ENCODE data around the gene MAPK8IP2. TPM values are rescaled to one million over a fixed set of nuclear protein-coding genes. Genes with fewer than 3 reads are reported as not detected.
A peak's percentile ranks its signal among the peaks of the same experiment; 100 is the strongest.
"Not testable (repeated sequence)": the region's sequence is repeated elsewhere in the genome, so short reads cannot be mapped to it uniquely, and the experiment has no call there.

MAPK8IP2 gene
- total and polyA plus RNA-seq, 10 donors = 0.22 to 2.7 (median 0.73) TPM

DNA sequence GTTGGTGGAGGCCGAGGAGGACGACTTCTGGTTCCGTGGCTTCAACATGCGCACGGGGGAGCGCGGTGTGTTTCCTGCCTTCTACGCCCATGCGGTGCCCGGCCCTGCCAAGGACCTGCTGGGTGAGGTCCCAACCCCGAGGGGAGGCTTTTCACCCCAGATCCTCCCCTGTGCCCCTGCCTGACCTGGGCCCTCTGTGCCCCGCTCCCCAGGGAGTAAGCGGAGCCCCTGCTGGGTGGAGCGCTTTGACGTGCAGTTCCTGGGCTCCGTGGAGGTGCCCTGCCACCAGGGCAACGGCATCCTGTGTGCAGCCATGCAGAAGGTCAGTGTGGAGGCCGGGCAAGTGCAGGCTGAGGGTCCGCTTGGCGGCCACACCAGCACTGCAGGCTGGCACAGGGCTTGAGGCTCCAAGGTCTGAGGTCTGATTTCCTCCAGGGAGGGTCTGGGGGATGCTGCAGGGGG, 5.1 kb downstream of the MAPK8IP2 start:
- H3K9me3 ChIP-seq = no peaks in the 10 kb centered on the region
- TF ChIP-seq POLR2AphosphoS5 (IDR thresholded peaks at IDR 0.05) (no peak), POLR2A (IDR thresholded peaks at IDR 0.05) (no peak)
- TF ChIP-seq, protein P1, sequence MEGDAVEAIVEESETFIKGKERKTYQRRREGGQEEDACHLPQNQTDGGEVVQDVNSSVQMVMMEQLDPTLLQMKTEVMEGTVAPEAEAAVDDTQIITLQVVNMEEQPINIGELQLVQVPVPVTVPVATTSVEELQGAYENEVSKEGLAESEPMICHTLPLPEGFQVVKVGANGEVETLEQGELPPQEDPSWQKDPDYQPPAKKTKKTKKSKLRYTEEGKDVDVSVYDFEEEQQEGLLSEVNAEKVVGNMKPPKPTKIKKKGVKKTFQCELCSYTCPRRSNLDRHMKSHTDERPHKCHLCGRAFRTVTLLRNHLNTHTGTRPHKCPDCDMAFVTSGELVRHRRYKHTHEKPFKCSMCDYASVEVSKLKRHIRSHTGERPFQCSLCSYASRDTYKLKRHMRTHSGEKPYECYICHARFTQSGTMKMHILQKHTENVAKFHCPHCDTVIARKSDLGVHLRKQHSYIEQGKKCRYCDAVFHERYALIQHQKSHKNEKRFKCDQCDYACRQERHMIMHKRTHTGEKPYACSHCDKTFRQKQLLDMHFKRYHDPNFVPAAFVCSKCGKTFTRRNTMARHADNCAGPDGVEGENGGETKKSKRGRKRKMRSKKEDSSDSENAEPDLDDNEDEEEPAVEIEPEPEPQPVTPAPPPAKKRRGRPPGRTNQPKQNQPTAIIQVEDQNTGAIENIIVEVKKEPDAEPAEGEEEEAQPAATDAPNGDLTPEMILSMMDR (IDR thresholded peaks at IDR 0.05 in 8 of 11, conservative IDR thresholded peaks at IDR 0.05 in 3 of 11) = no peak
- H3K27ac ChIP-seq = no peak overlapping the region
- DNase-seq = peak; percentile 39
- 73 to 90% (median 80%) methylated on average over 5 to 20 of the region's 20 CpGs for WGBS, 5 donors
- peaks cover 0 to 89% (median 37%) of the 10 kb centered on the region in 7 donors for H3K27me3 ChIP-seq (replicated peaks in 1 of 7)
- peaks cover 0 to 22% (median 8%) of the 10 kb centered on the region in 6 donors for H3K4me1 ChIP-seq
- H3K4me3 ChIP-seq = no peak overlapping the region
- intact Hi-C loops (cut with DNase I; ENCODE audit: low total_unique reads) = no loop called here
- no peaks in the 10 kb centered on the region for H3K36me3 ChIP-seq

DNA sequence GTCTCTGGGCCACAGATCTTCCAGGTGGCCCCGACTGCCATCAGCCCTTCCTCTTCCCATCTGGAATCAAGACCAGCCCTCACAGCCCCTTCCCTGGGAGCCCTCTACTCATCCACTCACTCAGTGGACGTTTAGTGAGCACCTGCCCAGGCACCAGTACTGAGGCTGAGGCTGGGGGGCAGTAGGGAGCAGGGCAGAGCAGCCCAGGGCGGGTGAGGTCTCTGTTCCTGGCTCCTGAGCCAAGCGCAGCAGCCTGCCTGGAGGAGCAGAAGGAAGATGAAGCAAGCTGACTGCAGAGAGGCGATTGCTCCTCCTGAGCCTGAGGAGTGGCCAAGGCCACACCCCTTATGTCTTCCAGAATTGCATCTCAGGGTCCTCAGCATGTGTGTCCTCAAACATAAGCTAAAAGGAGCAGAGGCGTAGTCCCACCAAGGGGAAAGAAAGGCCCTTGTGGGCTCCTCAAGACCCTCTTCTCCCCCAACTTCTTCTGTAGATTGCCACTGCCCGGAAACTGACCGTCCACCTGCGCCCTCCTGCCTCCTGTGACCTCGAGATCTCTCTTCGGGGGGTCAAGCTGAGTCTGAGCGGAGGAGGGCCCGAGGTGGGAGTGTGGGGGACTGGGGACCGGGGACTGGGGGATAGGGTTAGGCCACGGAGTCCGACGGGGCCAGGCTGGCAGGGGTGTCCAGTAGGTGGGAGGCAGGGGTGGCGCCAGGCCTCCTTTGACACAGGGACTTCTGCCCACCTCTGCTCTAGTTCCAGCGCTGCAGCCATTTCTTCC, 5.8 kb downstream of the MAPK8IP2 start:
- TF ChIP-seq, protein P1 (IDR thresholded peaks at IDR 0.05 in 8 of 11, conservative IDR thresholded peaks at IDR 0.05 in 3 of 11) = no peak
- TF ChIP-seq POLR2A (IDR thresholded peaks at IDR 0.05) = no peak
- no peak for TF ChIP-seq POLR2AphosphoS5 (IDR thresholded peaks at IDR 0.05)
- Histone ChIP-seq H3K27ac (no peak overlapping the region), H3K4me3 (no peak overlapping the region), H3K9me3 (no peaks in the 10 kb centered on the region), H3K36me3 (no peaks in the 10 kb centered on the region), H3K4me1 (peaks cover 0 to 17% (median 3%) of the 10 kb centered on the region in 6 donors), H3K27me3 (replicated peaks in 1 of 7) (peaks cover 0 to 89% (median 30%) of the 10 kb centered on the region in 7 donors)
- WGBS, 5 donors = 69 to 79% (median 72%) methylated on average over 17 to 19 of the region's 19 CpGs
- intact Hi-C loops (cut with DNase I; ENCODE audit: low total_unique reads) = no loop called here
- peak; percentile 36 for DNase-seq

DNA sequence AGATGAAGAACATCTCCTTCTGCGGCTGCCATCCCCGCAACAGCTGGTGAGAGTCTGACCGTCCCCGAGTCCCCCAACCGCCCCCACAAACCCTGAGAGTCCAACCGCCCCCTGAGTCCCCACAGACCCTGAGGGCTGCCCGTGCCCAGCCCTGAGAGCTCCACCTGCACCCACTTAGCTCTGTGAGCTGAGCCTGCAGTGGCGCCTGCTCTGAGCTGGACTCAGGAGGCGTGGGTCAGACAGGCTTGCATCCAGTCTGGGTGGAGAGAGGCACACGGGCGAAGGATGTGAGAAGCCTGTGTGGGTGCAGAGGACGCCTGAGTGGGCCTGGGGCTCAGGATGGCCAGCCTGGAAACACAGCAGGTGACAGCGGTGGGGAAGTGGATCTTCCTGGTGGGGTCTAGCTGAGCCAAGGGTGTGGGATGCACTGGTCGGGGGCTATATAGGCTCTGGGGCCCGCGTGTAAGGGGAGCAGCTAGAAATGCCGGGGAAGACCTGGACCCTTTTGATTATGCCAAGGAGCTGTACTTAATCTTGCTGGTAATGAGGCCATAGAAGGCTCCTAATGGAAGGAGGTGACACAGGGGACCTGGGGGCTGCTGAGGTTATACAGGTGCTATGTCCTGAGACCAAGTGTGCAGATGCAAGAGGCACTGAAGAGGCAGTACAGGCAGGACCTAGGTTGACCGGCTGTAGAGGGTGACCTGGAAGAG, 6.5 kb downstream of the MAPK8IP2 start:
- Histone ChIP-seq H3K27me3 (replicated peaks in 1 of 7) (peaks cover 0 to 89% (median 29%) of the 10 kb centered on the region in 7 donors), H3K4me1 (peaks cover 0 to 10% (median 0%) of the 10 kb centered on the region in 6 donors), H3K36me3 (no peaks in the 10 kb centered on the region), H3K9me3 (no peaks in the 10 kb centered on the region), H3K27ac (no peak overlapping the region), H3K4me3 (no peak overlapping the region)
- intact Hi-C loops (cut with DNase I; ENCODE audit: low total_unique reads) = no loop called here
- WGBS, 5 donors = 73 to 88% (median 83%) methylated on average over 8 to 18 of the region's 18 CpGs
- peak; percentile 54 for DNase-seq
- no peak for TF ChIP-seq POLR2A (IDR thresholded peaks at IDR 0.05)
- no peak for TF ChIP-seq POLR2AphosphoS5 (IDR thresholded peaks at IDR 0.05)
- TF ChIP-seq, protein P1 (IDR thresholded peaks at IDR 0.05 in 8 of 11, conservative IDR thresholded peaks at IDR 0.05 in 3 of 11) = no peak

DNA sequence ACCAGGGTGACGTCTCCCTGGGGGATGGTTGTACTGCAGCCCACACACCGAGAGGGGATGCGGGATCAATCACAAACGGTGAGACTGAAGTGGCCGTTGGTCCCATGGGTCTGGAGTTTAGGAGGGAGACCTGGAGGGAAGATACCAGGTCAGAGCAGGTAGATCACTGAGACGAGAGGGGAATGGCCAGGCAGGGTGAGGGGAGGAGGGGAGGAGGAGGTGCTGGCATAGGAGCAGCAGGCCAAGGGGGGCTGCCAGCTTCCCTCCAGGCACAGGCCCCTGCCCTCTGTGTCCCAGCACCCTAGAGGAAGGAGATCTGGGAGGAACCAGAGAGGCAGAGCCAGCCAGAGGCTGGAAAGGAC, 7.0 kb downstream of the MAPK8IP2 start:
- H3K4me3 ChIP-seq = no peak overlapping the region
- peaks cover 0 to 11% (median 0%) of the 10 kb centered on the region in 6 donors for H3K4me1 ChIP-seq
- H3K9me3 ChIP-seq = no peaks in the 10 kb centered on the region
- intact Hi-C loops (cut with DNase I; ENCODE audit: low total_unique reads) = no loop called here
- H3K27ac ChIP-seq = no peak overlapping the region
- WGBS, 5 donors = 65 to 77% (median 67%) methylated on average over 6 of the region's 6 CpGs
- no peak for DNase-seq
- TF ChIP-seq POLR2AphosphoS5 (IDR thresholded peaks at IDR 0.05) (no peak), POLR2A (IDR thresholded peaks at IDR 0.05) (no peak)
- TF ChIP-seq, protein P1 (IDR thresholded peaks at IDR 0.05 in 8 of 11, conservative IDR thresholded peaks at IDR 0.05 in 3 of 11) = no peak
- peaks cover 0 to 89% (median 25%) of the 10 kb centered on the region in 7 donors for H3K27me3 ChIP-seq (replicated peaks in 1 of 7)
- H3K36me3 ChIP-seq = no peaks in the 10 kb centered on the region

DNA sequence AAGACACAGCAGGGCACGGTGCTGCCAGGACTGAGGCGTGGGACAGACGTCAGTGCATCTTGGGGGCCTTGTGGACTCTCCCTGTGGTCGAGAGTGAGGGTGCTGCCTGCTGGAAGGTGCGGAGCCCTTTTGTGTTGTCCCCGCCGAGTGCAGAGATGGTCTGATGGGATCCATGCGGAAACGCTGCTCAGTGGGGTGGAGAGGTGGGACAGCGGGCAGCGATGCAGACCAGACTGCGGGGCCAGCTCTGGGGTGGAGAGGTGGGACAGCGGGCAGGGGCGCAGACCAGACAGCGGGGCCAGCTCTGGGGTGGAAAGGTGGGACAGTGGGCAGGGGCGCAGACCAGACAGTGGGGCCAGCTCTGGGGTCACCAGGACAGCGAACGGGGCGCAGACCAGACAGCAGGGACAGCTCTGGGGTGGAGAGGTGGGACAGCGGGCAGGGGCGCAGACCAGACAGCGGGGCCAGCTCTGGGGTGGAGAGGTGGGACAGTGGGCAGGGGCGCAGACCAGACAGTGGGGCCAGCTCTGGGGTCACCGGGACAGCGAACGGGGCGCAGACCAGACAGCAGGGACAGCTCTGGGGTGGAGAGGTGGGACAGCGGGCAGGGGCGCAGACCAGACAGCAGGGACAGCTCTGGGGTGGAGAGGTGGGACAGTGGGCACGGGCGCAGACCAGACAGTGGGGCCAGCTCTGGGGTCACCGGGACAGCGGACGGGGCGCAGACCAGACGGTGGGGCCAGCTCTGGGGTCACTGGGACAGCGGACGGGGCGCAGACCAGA, 7.7 kb downstream of the MAPK8IP2 start:
- H3K4me3 ChIP-seq; H3K9me3 ChIP-seq; H3K27ac ChIP-seq; intact Hi-C loops (cut with DNase I; ENCODE audit: low total_unique reads); H3K36me3 ChIP-seq: not testable (repeated sequence)
- H3K4me1 ChIP-seq = peaks cover 0 to 16% (median 0%) of the 10 kb centered on the region in 6 donors
- H3K27me3 ChIP-seq (replicated peaks in 1 of 7) = peaks cover 0 to 89% (median 22%) of the 10 kb centered on the region in 7 donors
- DNase-seq = peak; percentile 48
- WGBS, 5 donors = 84 to 89% (median 85%) methylated on average over 38 to 39 of the region's 39 CpGs

All from spleen (tissue), 11 donors.